ENCODE results near the gene CLEC10A. TPM values are rescaled to one million over a fixed set of nuclear protein-coding genes. Genes with fewer than 3 reads are reported as not detected.

CLEC10A gene
- total and polyA plus RNA-seq, 2 donors (not counting 3 experiments of a cell fraction or from before 2014, with no cell fraction given) = 0.14 TPM; not detected in 1

DNA sequence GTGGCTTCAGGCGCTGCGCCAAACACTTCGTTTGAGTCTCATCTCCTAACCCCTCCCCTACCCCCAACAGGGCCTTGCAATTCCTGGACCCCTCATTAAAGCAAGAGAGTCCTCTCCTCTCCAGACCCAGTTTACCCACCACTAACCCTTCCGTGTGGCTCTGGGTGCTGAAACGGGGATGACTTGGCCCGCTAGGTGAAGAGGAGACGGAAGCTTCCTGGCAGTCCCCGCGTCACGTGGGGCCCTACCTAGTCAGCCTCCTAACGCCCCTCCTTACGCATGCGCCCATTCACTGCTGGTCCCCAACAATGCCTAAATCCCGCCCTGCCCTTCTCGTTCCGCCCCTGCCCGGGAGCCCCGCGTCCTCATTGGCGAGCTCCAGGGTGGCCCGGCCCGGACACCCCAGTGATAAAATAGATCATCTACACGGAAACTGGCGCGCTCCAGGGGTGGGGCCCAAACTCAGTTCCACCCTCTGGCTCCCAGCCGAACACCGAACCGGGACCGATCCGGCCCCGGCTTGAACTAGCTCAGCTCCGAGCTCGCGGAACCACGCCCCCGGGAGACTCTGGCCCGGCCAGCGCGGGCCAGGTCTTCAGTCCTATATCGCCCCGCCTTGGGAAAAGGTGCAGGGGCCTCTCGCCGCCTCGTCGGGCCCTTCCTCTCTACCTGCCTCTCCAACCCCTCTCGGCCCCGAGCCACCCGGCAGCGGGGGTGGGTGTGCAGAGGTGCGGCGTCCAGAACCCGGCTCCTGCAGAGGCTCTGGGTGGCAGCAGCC, 44.3 kb downstream of the CLEC10A start, which contains the start of gene SLC16A13:
Gene SLC16A13, plus strand, starts transcription at position 425 of the 778 bp plus-strand sequence. CDS start 368 bp downstream, outside the sequence.
- peak; percentile 98 for FAIRE-seq
- Histone ChIP-seq H3K27me3 (ENCODE audit: control insufficient read depth in 2 of 2, insufficient read depth in 2 of 2, low read length in 2 of 2) (no peaks in the 10 kb centered on the region), H3K9me1 (replicated peaks; ENCODE audit: control insufficient read depth, extremely low read depth, insufficient read depth, low read length) (no peaks in the 10 kb centered on the region), H3K4me3 (replicated peaks in 1 of 3; ENCODE audit: insufficient read depth in 1 of 3, low read depth in 1 of 3, low read length in 3 of 3) (peak within 1 kb of the TSS; percentile 55 to 76 (median 61)), H3K9me3 (replicated peaks; ENCODE audit: control insufficient read depth, insufficient read depth, low read length) (no peaks in the 10 kb centered on the region), H3K79me2 (ENCODE audit: control insufficient read depth, insufficient read depth, low read length) (peaks cover 7% of the 10 kb centered on the region), H3K27ac (ENCODE audit: insufficient read depth, low read depth, low read length) (peak within 1 kb of the TSS; percentile 84), H4K20me1 (replicated peaks; ENCODE audit: control insufficient read depth, extremely low read depth, insufficient read depth, low read length) (no peaks in the 10 kb centered on the region), H3K36me3 (ENCODE audit: control insufficient read depth in 2 of 2, extremely low read depth in 1 of 2, insufficient read depth in 2 of 2, low read length in 2 of 2) (peaks cover 5% of the 10 kb centered on the region in 2 experiments), H3K9ac (replicated peaks; ENCODE audit: extremely low read depth, insufficient read depth, low read length) (peak within 1 kb of the TSS; percentile 79), H2AFZ (ENCODE audit: low read depth, low read length) (peak within 1 kb of the TSS; percentile 18), H3K4me1 (ENCODE audit: control insufficient read depth, extremely low read depth, insufficient read depth, low read length) (peaks cover 31% of the 10 kb centered on the region), H3K4me2 (ENCODE audit: insufficient read depth, low read length) (peak within 1 kb of the TSS; percentile 81)
- ChIA-PET CTCF (interaction anchor here (0.6 to 1.7 kb wide), 9 partner anchors 8 to 192 kb away, joined by 3 to 15 read pairs (median 4); partner anchors contain the start of gene BCL6B), POLR2A (interaction anchor here (1.0 to 3.5 kb wide), 5 partner anchors 9 to 25 kb away, joined by 3 to 23 read pairs (median 5); partner anchors contain the start of gene BCL6B)
- BruUV-seq (replicated peaks) = no TSS peak
- dilution Hi-C loops (cut with MboI; ENCODE audit: extremely low pct_ligation_motif_present, low sequenced_read_pairs) = no loop called here
- peak; percentile 96 for DNase-seq (ENCODE audit: low read depth, low spot score)
- TF ChIP-seq POLR2AphosphoS5 (IDR thresholded peaks at IDR 0.05; ENCODE audit: insufficient read depth, low read depth, low read length) = peak; percentile 69
- TF ChIP-seq, protein P1, sequence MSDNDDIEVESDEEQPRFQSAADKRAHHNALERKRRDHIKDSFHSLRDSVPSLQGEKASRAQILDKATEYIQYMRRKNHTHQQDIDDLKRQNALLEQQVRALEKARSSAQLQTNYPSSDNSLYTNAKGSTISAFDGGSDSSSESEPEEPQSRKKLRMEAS (IDR thresholded peaks at IDR 0.05; ENCODE audit: insufficient read depth, insufficient read length) = peak; percentile 95
- no peak for TF ChIP-seq GATA2 (IDR thresholded peaks at IDR 0.05; ENCODE audit: insufficient read depth, insufficient read length, low read depth, low read length)
- TF ChIP-seq, protein P2, sequence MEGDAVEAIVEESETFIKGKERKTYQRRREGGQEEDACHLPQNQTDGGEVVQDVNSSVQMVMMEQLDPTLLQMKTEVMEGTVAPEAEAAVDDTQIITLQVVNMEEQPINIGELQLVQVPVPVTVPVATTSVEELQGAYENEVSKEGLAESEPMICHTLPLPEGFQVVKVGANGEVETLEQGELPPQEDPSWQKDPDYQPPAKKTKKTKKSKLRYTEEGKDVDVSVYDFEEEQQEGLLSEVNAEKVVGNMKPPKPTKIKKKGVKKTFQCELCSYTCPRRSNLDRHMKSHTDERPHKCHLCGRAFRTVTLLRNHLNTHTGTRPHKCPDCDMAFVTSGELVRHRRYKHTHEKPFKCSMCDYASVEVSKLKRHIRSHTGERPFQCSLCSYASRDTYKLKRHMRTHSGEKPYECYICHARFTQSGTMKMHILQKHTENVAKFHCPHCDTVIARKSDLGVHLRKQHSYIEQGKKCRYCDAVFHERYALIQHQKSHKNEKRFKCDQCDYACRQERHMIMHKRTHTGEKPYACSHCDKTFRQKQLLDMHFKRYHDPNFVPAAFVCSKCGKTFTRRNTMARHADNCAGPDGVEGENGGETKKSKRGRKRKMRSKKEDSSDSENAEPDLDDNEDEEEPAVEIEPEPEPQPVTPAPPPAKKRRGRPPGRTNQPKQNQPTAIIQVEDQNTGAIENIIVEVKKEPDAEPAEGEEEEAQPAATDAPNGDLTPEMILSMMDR (IDR thresholded peaks at IDR 0.05; ENCODE audit: extremely low read depth in 1 of 2, insufficient read depth in 1 of 2, low read depth in 1 of 2, low read length in 2 of 2) = no peak
- no peak for TF ChIP-seq MYC (IDR thresholded peaks at IDR 0.05; ENCODE audit: low read depth, low read length)
- intact Hi-C loops (cut with micrococcal nuclease) = no loop called here

All from endothelial cell of umbilical vein (primary cell).